NCI-H82 treated with DMSO at 0.1 percent for 48 hours (cell line): ENCODE results near the gene REC114.
A peak's percentile ranks its signal among the peaks of the same experiment; 100 is the strongest.
"Not testable (repeated sequence)": the region's sequence is repeated elsewhere in the genome, so short reads cannot be mapped to it uniquely, and the experiment has no call there.

Source experiments
- DNase-seq: peaks from one replicate; lab custom pipeline; 2025; ENCODE audit not compliant: unreplicated experiment; lab: John Stamatoyannopoulos, UW

REC114 gene

DNA sequence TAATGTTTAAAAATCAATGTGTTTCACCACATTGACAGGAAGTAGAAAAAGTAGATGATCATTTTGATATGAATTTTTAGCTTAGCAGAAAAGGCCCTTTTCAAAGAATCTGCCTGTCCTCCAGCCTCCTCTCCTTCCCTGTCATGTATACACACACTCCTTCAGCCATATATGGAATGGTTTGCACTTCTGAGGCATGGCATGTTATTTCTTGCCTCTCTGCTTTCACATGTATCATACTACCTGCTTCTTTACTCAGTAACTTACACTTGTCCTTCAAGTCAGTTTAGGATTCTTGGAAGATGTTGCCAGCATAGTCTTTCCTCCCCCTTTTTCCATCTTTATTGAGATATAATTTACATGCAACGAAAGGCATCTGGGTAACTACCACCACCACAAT, 79.0 kb downstream of the REC114 start:
- no peak for DNase-seq

DNA sequence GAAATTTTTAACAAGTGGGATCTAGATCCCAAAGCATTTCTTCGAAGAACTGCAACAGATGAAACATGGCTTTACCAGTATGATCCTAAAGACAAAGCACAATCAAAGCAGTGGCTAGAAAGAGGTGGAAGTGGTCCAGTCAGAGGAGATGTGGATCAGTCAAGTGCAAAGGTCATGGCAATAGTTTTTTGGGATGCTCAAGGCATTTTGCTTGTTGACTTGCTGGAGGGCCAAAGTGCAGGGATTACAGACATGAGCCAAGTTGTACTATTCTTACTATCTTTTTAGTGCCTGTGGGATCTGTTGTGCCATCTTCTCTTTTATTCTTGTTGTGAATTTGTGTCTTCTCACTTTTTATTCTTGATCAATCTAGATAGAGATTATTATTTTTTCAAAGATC, 82.0 kb downstream of the REC114 start:
- no peak for DNase-seq

DNA sequence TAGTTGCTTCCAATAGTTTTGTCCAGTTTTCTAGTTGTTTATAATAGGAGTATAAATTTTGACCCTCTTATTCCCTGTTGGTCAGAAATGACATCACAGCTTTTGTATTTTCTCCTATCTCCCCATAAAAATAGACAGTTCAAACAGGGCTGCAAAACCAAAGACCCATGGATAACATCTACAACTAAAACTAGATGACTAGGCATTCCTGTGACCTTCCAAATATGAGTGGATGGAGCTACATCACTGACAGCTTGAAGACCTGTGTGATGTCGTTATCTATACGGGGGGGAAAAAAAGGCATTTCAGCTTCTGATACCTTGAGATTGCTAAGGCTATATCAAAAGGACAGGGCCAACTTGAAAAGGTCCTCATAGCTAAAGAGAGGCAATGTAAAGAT, 84.6 kb downstream of the REC114 start:
- no peak for DNase-seq

DNA sequence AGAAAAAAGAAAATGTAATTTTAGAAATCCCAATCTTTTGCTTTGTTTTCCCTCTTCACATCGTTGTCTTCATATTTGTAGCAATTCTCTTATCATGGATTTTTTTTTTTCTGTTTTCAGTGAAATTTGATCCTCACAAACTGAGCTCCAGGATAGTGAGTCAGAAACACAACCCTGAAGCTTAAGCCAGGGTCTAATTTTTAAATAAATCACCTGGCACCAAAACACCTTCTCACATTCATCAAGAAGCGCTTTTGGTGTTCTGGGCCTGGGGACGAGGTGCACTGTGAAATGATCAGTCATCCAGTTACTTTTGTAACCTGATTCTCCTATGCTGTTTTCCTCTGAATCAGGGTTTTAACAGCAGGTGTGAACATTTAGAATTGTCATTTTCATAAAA, 87.7 kb downstream of the REC114 start:
- no peak for DNase-seq

DNA sequence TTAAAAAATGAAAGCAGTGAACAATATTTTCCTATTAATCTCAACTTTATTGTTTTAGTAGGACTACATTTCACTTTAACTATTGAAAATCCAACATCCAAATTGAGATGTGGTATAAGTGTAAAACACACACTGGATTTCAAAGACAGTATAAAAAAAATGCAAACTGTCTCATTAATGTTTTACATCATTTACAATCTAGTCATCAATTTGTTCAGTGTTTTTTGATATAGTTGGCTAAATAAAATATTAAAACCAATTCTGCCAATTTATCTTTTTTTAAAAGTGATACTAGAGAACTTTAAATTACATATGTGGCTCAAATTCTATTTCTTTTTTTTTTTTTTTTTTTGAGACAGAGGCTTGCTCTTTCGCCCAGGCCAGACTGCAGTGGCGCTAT, 95.2 kb downstream of the REC114 start:
- no peak for DNase-seq

DNA sequence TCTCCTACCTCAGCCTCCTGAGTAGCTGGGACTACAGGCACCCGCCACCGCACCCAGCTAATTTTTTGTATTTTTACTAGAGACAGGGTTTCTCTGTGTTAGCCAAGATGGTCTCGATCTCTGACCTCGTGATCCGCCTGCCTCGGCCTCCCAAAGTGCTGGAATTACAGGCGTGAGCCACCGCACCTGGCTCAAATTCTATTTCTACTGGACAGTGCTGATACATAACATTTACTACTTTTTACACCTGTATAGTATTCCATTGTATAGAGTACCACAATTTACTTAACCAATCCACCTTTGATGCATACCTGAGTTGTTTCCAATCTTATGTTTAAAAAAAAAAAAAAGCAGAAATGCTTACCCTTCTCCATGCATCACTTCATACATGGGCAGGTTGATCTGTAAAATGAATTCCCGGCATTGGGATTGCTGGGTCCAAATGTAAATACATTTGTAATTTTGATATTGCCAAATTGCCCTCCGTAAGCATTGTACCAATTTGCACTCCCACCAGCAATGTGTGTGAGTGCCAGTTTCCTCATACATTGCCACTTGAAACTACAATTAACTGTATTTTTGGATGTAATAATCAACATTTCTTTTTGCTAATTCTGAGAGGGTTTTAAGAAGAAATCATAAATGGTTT, 95.7 kb downstream of the REC114 start:
- no peak for DNase-seq

DNA sequence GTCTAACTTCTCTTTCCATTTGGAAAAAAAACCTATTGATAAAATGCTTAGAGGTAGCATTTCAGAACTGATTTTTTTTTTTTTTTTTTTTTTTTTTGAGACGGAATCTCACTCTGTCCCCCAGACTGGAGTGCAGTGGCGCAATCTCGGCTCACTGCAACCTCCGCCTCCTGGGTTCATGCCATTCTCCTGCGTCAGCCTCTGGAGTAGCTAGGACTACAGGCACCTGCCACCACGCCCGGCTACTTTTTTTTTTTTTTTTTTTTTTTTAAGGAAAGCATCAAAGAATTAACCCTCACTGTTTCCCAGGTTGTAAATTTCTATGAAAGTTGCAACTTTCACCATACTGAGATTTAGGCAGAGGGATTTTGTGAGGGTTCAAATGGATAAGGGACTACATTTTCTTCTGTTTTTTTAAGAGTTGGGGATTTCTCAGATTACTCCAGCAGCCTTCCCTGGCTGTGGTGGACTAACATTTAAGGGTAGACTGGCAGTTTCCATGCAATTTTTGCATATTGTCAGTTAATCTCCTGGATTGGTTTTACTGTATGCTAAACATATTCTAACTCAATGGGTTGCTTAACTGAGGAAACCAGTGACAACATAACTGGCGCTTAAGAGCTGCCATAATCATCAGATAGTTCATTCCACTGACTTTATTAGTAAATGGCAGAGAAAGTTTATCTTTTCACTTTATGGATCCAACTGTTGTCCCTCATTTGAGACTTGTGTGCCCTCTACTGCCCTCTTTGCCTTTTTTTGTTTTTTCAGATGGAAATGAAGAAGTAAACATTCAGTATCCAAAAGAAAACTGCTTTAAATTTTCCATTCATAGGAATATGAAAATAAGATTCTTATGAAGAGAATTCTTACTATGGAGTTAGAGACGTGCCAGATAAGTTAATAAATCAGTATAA, 96.5 kb downstream of the REC114 start:
- DNase-seq, result no peak

DNA sequence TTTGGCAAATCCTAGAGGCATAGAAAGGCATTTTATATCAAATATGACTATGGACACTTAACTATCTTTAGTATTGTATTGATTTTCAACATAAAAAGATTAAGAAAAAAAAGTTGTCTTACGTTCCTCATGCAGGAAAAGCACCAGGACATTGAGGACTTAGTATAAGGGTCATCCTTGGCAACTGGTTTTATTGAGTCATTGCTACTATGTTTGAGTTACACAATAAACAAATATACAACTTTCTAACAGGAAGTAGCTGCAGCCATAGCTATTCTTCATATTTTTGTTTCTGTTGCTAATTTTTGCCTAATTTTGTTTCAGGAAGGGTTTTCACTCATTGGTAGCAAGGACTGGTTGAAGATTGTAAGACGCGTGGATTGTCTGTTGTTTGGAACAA, 97.2 kb downstream of the REC114 start:
- DNase-seq, result no peak

DNA sequence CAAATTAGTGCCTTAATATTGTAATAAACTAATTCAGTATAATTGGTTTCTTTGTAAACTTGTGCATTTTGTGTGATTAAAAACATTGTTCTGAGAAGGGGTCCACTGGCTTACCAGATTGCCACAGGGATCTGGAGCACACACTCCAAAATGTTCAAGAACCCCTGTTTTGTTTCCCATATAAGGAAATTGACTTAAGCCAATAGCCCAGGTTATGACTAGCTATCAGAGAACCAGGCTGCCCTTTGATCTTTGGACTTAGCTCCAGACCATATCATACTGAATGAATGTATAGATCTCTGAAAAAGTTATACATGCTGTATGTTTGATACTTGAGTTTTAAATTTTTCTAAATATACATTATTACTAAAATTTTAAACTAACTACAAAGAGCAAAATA, 98.5 kb downstream of the REC114 start:
- no peak for DNase-seq

DNA sequence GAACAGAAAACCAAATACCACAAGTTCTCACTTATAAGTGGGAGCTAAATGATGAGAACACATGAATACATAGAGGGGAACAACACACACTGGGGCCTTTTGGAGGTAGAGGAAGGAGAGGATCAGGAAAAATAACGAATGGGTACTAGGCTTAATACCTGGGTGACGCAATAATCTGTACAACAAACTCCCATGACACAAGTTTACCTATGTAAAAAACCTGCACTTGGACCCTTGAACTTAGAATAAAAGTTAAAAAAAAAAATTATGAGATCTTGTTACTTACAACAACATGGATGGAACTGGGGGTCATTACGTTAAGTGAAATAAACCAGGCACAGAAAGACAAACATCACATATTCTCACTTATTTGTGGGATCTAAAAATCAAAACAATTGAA, 106.0 kb downstream of the REC114 start:
- DNase-seq, result not testable (repeated sequence)

DNA sequence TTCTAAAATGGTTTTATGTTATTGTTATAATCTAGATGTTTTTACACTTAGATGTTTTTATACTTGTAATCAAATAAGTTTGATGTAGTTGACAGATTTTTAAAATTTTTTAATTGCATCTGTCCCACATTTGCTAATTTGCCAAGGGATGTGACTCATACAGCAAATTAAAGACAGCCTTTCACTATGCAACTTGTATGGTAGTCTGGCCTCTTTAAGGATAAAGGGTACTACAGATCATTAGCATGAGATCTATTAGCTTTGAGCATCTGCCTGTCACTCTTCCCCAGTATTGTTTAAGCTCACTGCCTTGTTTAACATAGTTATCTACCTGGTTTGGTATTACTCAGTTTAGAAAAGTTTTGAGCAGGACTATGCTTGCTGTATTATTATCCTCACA, 107.2 kb downstream of the REC114 start:
- no peak for DNase-seq

DNA sequence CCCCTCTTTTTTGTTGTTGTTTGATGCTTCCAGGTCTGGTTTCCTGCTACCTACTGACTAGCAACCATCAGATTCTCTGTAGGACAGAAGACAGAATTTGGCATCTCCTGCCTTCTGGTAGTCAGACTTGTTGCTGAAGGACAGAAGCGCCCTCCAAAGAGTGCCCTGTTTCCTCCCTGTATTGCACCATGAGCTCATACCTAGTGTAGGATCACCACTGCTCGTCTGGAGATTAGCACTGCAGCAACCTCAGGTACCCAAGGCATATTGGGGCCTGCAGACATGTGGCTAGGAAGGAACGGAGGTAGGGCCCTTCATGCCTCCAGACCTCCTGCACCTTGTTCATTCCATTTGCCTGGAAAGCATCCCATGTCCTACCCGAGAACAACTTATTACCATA, 112.1 kb downstream of the REC114 start:
- DNase-seq, result no peak

DNA sequence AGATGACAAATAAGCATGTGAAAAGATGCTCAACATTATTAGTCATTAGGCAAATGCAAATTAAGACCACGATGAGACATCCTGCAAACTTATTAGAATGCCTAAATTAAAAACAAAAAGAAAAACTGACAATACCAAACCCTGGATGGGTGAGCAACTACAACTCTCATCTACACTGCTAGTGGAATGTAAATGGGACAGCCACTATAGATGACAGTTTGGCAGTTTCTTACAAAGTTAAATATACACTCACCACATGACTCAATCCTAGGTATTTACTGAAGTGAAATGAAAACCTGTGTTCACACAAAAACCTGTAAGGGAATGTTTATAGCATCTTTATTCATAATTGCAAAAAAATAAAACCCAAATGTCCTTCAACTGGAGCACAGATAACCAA, 115.6 kb downstream of the REC114 start:
- DNase-seq, result no peak

DNA sequence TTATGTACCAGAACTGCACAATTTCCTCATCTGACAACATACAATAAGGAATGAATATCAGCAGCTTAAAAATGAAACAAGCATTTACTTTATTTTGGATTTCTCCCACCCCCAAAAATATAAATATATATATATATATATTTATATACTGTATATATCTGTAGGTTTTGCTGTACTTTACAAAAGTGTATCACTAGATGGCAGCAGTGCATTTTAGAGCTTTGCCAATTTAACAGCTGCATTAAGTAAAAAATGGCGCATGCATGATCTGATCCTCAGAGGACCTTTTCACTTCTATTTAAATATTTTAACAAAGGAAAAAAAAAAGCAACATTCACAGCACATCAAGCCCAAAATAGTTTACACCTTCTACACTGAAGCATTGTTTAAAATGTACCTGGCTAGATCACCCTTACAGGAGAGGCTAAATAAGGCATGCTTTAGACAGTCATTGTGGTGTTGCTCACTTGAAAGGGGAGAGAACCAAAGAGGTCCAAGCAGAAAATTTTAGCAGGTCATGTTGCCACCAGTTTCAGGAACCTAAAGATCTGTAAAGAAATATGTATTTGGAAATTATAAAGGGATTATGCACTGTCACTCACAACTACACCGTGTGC, 117.6 kb downstream of the REC114 start:
- peak; percentile 19 for DNase-seq

DNA sequence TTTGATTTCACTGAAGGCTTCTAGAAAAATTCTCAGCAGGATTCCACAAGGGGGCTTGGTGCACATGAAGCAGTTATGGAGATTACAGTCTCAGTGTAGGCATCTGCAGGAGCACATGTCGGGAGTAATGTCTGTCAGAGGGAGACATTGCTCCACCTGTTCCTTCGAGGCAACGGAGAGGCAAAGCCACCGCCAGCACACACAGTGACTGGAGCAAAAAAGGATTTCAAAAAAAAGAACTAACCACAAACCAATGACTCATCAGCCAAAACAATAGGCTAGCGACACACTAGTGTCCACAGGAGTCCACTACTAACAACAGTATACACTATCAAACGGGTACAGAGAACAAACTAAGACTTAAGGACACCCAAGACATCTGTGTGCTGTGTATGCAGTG, 121.3 kb downstream of the REC114 start:
- no peak for DNase-seq

DNA sequence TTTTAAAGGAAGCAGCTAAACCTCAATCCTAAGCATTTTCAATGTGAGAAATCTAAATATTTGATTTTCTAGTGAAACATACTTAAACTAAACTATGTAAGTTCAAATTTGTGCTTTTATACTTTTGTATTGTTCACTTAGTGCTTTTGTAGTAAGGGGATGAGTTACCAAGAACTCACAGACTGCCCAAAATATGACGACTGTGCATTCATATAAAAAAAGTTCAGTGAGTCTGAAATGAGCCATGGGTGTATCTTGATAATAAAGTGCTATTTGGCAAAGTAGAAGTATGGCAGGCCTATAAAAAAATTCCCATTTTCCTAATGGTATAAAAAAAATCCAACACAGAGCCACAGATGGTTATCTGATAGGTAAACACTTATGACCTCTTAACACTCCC, 124.1 kb downstream of the REC114 start:
- no peak for DNase-seq

DNA sequence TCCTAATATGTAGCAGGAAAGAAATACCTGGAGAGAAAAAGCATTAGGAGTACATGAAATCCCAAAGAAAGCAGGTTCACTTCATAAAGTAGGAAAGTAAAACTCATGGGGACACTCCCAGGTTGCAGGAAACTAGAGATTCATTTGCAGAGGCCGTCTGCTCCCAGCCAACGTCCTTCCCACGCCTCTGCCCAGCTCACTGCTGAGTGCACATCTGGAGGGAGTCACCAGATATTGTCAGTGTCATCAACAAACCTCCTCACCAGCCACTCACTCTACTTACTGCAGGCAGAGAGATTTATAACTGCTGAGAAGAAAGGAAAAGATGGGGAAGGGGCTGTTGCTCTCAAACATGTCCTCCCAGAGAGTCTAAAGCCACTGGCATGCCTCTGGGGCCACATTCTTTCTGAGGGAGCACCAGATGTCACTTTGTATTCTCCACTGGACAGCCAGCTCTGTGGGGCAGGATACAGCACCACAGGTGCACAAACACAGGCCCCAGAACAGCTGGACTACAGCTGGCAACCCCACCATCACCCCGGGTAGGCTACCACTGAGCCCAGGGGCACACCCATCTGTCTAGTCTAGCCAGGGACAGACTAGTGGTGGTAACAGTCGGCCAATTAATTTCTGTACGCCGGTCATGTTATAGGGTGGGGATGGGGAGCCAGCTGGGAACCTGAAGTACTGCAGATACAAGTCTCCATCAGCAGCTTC, 125.8 kb downstream of the REC114 start:
- DNase-seq, result no peak

DNA sequence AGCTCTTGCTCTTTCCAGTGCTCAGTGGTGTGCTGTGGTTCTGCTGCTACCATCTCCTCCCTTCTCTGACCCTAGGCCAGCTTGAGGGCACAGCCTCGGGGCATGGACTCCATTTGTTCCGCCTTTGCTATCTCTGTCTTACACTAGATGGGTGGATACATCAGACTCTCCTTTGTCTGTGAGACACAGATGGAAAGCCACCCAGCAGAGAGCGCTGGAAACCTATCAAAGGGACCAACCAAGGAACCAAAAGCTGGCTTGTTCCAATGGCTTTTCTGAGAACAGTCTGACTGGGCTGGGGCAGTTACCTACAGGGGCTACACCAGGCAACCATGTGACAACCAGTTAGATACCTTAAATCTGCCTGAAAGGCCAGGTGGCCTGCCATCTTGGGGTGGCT, 126.4 kb downstream of the REC114 start:
- no peak for DNase-seq

DNA sequence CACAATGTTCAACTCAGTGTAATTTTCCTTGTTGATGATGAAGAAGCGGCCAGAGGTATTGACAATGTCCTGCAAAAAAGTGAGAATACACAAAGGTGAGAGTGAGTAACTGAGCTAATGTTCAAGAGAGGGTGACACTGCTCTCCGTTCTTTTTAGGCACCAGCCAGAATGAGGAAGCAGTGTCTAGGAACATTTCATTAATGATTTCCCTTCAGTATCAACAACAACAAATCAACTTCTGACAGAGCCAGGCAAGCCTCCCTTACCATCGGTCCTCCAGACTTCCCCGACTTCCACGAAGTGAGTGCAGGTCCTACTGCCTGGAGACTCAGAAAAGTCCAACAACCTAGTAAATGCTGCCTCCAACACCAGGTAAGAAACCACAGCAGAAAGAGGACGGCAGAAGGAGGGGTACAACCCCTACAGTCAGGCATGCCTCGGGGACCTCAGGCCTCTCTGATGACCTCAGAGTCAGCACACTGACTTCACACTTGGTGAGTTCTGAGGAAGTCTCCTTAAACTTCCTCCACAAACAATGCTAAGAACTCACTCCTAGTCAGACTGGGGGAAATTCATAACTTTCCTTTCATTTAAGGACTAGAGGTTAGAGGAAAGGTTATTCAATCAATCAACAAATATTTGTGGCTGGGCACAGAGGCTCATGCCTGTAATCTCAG, 127.5 kb downstream of the REC114 start:
- no peak for DNase-seq

DNA sequence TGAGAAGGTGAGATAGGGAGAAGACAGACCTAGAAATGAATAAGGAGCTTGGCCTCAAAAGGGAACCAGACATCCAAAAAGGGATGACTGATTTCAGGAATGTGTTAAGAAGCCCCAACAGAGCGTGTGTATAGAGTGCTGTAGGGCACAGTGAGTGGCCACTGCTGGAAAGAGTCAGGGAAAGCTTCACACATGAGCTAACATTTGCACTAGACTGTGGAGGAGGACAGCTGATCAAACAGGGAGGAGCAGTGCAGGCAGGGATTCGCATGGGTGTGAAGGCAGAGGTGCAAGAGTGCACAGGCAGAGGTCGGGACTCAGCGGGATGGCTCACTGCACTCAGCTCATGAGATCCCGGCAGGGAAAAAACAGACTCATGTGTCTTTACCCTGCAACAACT, 128.4 kb downstream of the REC114 start:
- no peak for DNase-seq

DNA sequence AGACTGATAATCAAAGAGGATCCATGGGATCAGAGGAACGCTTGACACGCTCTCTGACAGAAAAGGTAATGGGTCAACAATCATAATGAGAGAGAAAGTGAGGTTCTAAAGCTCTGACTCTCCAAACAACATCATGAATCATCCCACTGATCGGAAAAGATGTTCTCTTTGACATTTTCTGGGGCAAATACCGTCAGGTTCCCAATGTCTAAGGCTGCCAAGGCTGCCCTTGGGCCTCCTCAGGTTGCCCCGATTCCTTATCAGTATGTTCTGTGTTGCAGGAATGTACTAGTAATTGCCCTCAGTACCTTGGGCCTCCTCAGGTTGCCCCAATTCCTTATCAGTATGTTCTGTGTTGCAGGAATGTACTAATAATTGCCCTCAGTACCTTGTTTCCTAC, 129.3 kb downstream of the REC114 start:
- no peak for DNase-seq
